ENCODE measurements around the gene CCK. TPM values are rescaled to one million over a fixed set of nuclear protein-coding genes. Genes with fewer than 3 reads are reported as not detected.

CCK gene
- total and polyA plus RNA-seq, 2 experiments from 2014 or later, result 0.97 TPM; not detected in 1

DNA sequence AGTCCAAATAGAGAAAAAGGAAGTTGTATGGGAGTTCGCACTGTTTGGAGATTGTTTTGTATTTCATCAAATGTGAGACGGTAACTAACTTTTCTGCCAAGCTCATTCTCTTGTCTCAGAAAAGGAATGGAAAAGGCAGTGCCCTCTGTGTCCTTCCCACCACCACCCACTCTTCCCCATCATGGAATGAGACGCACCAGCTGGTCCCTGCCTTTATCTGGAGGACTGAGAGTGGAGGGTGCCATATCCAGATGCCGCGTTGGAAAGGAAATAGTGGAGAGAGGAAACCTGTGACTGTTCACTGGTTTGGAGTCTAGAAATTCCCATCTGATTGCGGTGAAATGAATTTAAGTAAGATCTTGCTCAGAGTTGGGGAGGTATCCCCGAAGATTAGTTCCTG, 3.7 kb upstream of the CCK start:
- Histone ChIP-seq H3K9me3 (ENCODE audit: low read depth) (no peaks in the 10 kb centered on the region), H3K4me3 (no peak overlapping the region), H3K9me2 (replicated peaks; ENCODE audit: insufficient read depth) (no peaks in the 10 kb centered on the region), H3K4me2 (no peak overlapping the region), H2AFZ (no peak overlapping the region), H3K36me3 (replicated peaks; ENCODE audit: insufficient read depth, low read depth) (no peaks in the 10 kb centered on the region), H4K20me1 (ENCODE audit: insufficient read depth, poor library complexity, severe bottlenecking) (no peaks in the 10 kb centered on the region), H3K79me2 (no peaks in the 10 kb centered on the region), H3K27me3 (peaks cover 24% of the 10 kb centered on the region), H3K27ac (no peak overlapping the region), H3K4me1 (ENCODE audit: insufficient read depth) (no peaks in the 10 kb centered on the region)
- 91% methylated on average over 7 of the region's 7 CpGs for WGBS (ENCODE audit: low lambda C conversion rate, missing lambda C conversion rate)
- no peak for DNase-seq (ENCODE audit: low spot score)
- TF ChIP-seq EZH2 (IDR thresholded peaks at IDR 0.05; ENCODE audit: borderline replicate concordance) (no peak), EZH2phosphoT487 (IDR thresholded peaks at IDR 0.05; ENCODE audit: low read depth, severe bottlenecking, unreplicated experiment) (no peak)
- TF ChIP-seq, protein P1, sequence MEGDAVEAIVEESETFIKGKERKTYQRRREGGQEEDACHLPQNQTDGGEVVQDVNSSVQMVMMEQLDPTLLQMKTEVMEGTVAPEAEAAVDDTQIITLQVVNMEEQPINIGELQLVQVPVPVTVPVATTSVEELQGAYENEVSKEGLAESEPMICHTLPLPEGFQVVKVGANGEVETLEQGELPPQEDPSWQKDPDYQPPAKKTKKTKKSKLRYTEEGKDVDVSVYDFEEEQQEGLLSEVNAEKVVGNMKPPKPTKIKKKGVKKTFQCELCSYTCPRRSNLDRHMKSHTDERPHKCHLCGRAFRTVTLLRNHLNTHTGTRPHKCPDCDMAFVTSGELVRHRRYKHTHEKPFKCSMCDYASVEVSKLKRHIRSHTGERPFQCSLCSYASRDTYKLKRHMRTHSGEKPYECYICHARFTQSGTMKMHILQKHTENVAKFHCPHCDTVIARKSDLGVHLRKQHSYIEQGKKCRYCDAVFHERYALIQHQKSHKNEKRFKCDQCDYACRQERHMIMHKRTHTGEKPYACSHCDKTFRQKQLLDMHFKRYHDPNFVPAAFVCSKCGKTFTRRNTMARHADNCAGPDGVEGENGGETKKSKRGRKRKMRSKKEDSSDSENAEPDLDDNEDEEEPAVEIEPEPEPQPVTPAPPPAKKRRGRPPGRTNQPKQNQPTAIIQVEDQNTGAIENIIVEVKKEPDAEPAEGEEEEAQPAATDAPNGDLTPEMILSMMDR (IDR thresholded peaks at IDR 0.05; ENCODE audit: poor library complexity), result no peak

DNA sequence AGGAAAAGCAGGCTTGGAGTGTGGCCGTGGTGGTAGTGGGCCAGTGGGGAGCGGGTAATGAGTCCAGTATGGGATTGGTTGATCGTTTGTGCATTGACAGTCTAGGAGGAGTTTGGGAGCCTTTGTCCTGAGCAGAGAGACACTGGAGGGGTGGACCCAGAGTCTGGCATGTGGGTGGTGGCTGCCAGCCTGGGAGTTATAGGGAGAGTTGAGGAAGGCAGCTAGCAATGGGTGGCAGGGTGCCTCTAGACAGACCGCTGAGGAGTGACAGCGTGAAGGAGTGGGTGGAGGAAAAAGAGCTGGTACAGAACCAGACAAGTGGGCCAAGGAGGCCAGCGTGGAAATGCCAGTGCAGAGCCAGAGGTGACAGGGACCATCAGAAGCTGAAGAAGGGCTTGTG, 1.9 kb upstream of the CCK start:
- Histone ChIP-seq H3K27ac (no peak overlapping the region), H3K4me3 (no peak overlapping the region), H3K9me3 (ENCODE audit: low read depth) (no peaks in the 10 kb centered on the region), H3K9me2 (replicated peaks; ENCODE audit: insufficient read depth) (no peaks in the 10 kb centered on the region), H2AFZ (no peak overlapping the region), H3K36me3 (replicated peaks; ENCODE audit: insufficient read depth, low read depth) (no peaks in the 10 kb centered on the region), H3K4me2 (no peak overlapping the region), H4K20me1 (ENCODE audit: insufficient read depth, poor library complexity, severe bottlenecking) (no peaks in the 10 kb centered on the region), H3K4me1 (ENCODE audit: insufficient read depth) (no peaks in the 10 kb centered on the region), H3K79me2 (no peaks in the 10 kb centered on the region), H3K27me3 (peaks cover 42% of the 10 kb centered on the region)
- TF ChIP-seq EZH2phosphoT487 (IDR thresholded peaks at IDR 0.05; ENCODE audit: low read depth, severe bottlenecking, unreplicated experiment), result no peak
- TF ChIP-seq EZH2 (IDR thresholded peaks at IDR 0.05; ENCODE audit: borderline replicate concordance), result no peak
- TF ChIP-seq, protein P1 (IDR thresholded peaks at IDR 0.05; ENCODE audit: poor library complexity), result no peak
- WGBS (ENCODE audit: low lambda C conversion rate, missing lambda C conversion rate), result 90% methylated on average over 6 of the region's 6 CpGs
- no peak for DNase-seq (ENCODE audit: low spot score)

- no peaks in the 10 kb centered on the region for H3K9me3 ChIP-seq (ENCODE audit: low read depth)
- H3K27ac ChIP-seq, result no peak overlapping the region
- H3K27me3 ChIP-seq, result peaks cover 66% of the 10 kb centered on the region
- DNase-seq (ENCODE audit: low spot score), result no peak
- H3K9me2 ChIP-seq (replicated peaks; ENCODE audit: insufficient read depth), result no peaks in the 10 kb centered on the region
- TF ChIP-seq EZH2 (IDR thresholded peaks at IDR 0.05; ENCODE audit: borderline replicate concordance) (no peak), EZH2phosphoT487 (IDR thresholded peaks at IDR 0.05; ENCODE audit: low read depth, severe bottlenecking, unreplicated experiment) (no peak)
- TF ChIP-seq, protein P1 (IDR thresholded peaks at IDR 0.05; ENCODE audit: poor library complexity), result no peak
- no peaks in the 10 kb centered on the region for H3K79me2 ChIP-seq
- no peak overlapping the region for H3K4me2 ChIP-seq
- H3K4me3 ChIP-seq, result no peak overlapping the region
- no peak overlapping the region for H2AFZ ChIP-seq
- 94% methylated on average over 52 of the region's 60 CpGs for WGBS (ENCODE audit: low lambda C conversion rate, missing lambda C conversion rate)
- no peaks in the 10 kb centered on the region for H4K20me1 ChIP-seq (ENCODE audit: insufficient read depth, poor library complexity, severe bottlenecking)
- H3K36me3 ChIP-seq (replicated peaks; ENCODE audit: insufficient read depth, low read depth), result no peaks in the 10 kb centered on the region
- H3K4me1 ChIP-seq (ENCODE audit: insufficient read depth), result no peaks in the 10 kb centered on the region
These were observed 660 bp downstream of the CCK start for GRCh38 chr3:42265059-42265991.
